ENCODE data around the gene TH. TPM values are rescaled to one million over a fixed set of nuclear protein-coding genes. Genes with fewer than 3 reads are reported as not detected.

The TH gene
- total RNA-seq, 4 donors from 2014 or later, result not detected

GRCh38 chr11:2169626-2170570 lies 1.7 kb downstream of the TH start:
- TF ChIP-seq, protein P1, sequence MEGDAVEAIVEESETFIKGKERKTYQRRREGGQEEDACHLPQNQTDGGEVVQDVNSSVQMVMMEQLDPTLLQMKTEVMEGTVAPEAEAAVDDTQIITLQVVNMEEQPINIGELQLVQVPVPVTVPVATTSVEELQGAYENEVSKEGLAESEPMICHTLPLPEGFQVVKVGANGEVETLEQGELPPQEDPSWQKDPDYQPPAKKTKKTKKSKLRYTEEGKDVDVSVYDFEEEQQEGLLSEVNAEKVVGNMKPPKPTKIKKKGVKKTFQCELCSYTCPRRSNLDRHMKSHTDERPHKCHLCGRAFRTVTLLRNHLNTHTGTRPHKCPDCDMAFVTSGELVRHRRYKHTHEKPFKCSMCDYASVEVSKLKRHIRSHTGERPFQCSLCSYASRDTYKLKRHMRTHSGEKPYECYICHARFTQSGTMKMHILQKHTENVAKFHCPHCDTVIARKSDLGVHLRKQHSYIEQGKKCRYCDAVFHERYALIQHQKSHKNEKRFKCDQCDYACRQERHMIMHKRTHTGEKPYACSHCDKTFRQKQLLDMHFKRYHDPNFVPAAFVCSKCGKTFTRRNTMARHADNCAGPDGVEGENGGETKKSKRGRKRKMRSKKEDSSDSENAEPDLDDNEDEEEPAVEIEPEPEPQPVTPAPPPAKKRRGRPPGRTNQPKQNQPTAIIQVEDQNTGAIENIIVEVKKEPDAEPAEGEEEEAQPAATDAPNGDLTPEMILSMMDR (IDR thresholded peaks at IDR 0.05; ENCODE audit: low read depth), result no peak

DNA sequence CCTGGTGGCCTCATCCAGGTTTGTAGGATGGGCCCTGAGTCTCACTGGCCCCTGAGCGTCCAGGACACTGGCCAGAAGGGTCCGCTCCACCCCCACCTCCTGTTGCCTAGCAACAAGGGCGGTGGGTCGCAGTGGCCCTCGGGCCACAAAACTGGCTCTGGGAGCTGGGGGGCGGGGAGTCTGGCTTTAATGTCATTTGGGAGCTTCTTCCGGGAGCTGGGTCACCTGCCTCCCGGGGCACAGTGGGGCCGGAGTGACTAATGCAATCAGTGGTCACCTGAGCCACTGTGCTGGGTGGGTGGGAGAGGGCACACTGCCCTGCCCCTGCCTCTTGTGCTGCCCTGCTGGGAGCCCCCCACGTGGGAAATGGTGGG lies 2.6 kb downstream of the TH start:
- TF ChIP-seq, protein P1 (IDR thresholded peaks at IDR 0.05; ENCODE audit: low read depth), result no peak

- TF ChIP-seq, protein P1 (IDR thresholded peaks at IDR 0.05; ENCODE audit: low read depth), result no peak
These were observed 3.2 kb downstream of the TH start for GRCh38 chr11:2168286-2169004.

DNA sequence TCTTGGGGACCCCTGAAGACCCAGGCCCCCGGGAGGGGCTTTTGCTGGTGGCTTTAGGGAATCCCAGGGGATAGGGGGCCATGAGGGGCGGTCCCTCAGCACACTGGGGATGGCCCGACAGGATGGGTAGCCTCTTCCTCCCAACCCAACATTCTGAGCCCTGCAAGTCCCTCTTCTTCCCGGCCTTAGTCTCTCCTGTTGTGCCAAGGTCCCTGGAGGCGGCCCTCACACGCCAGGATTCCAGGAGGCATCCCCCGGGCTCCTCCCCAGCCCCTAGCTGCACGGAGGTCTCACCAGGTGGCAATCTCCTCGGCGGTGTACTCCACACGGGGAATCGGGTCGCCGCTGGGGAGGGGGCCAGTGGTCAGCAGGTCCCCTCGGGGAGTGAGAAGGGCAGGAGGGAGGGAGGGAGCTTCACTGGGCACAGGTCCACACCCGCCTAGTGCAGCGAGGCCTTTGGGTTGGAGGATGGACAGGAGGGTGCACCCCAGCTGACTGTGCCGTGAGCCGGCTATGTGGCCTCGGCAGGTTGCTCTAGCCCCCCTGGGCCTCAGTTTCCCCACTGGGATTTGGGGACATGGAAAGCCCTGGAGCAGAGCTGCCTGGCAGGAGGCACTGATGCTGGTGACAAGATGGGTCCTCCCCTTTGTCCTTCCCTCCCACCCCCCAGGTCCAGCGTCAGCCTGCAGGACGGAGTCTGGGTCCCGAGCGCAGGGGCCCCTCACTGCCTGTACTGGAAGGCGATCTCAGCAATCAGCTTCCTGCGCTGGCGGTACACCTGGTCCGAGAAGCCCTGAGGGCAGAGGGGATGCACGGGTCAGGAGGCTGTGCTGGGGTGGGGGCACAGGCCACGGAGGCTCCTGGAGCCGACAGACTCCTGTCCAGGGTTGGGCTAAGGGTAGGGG lies 4.2 kb downstream of the TH start:
- TF ChIP-seq, protein P1 (IDR thresholded peaks at IDR 0.05; ENCODE audit: low read depth), result no peak

DNA sequence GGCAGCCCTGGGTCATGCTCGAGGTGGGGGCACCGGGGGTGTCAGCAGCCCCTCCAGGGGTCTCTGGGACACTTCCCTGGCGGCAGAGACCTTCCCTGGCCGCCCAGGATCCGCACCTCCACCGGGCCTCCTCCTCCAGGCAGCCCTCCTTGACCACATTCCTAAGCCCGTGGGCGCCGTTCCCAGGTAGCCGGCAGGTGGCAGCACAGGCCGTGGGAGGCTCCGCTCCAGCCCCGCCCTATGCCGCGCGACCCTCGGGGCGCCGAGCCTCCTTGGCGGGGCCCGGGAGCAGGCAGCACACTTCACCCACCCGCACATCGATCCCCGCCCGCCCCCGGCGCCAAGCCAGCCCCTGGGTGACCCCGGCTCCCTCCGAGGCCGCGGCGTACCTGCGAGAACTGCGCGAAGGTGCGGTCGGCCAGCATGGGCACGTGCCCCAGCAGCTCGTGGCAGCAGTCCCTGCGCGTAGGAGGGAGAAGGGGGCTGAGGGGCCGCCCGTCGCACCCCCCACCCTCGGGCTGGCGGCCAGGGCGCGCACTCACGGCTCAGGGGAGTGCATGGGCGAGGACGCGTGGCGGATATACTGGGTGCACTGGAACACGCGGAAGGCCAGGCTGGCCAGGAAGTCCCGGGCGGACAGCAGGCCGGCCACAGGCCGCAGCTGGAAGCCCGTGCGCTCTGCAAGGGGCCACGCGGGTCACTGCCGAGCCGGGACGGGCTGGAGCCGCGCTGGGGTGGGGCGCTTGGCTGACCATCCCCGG lies 5.3 kb downstream of the TH start:
- TF ChIP-seq, protein P1 (IDR thresholded peaks at IDR 0.05; ENCODE audit: low read depth), result no peak

GRCh38 chr11:2165571-2165970 lies 6.0 kb downstream of the TH start:
- TF ChIP-seq, protein P1 (IDR thresholded peaks at IDR 0.05; ENCODE audit: low read depth), result no peak
